ENCODE measurements around the gene LRRC49. TPM values are rescaled to one million over a fixed set of nuclear protein-coding genes. Genes with fewer than 3 reads are reported as not detected.

The LRRC49 gene
- total RNA-seq, 2 donors from 2014 or later = 9.8 to 13.3 TPM

DNA sequence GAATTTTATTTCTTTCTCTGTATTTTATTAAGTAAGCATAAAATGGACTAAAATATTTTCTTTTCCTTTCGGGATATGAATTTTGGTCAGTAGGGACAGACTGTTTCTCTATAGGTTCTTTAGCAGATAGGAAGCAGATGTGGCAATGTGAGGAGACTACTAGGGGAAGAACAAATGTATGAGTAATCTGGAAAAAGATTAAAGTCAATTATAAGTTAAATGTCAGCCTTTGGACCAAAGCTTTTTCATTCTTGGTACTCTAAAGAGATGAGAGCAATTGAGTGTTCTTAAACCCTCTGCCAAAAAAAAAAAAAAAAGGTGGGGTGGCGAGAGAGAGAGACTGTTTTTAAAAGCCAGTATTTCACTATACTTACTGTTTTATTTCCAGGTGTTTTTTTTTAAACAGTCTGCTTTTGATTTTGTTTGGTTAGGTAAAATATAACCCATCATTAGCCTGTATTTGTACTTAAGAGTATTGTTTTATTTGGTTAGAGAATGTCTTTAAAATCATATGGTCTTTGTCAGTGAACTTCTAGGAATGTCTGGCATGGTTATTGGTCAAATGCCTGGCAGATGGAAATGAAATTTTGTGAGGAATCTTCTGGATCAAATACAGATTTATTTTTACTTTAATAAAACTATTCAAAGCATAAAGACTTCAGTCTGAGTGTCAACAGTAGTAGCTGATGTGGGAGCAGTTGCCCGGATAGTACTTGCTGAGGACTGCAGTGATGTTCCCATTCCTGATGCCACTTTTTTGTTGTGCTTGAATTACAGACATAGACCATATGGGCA is 63.8 kb downstream of the LRRC49 start:
- no peaks in the 10 kb centered on the region for H3K9me3 ChIP-seq
- WGBS = 55% methylated on average over 3 of the region's 3 CpGs
- H3K36me3 ChIP-seq = no peaks in the 10 kb centered on the region
- intact Hi-C loops (cut with DNase I) = no loop called here
- H3K4me3 ChIP-seq = no peak overlapping the region
- H3K27ac ChIP-seq = no peak overlapping the region
- TF ChIP-seq POLR2A (IDR thresholded peaks at IDR 0.05) (no peak), POLR2AphosphoS5 (IDR thresholded peaks at IDR 0.05) (no peak)
- TF ChIP-seq, protein P1, sequence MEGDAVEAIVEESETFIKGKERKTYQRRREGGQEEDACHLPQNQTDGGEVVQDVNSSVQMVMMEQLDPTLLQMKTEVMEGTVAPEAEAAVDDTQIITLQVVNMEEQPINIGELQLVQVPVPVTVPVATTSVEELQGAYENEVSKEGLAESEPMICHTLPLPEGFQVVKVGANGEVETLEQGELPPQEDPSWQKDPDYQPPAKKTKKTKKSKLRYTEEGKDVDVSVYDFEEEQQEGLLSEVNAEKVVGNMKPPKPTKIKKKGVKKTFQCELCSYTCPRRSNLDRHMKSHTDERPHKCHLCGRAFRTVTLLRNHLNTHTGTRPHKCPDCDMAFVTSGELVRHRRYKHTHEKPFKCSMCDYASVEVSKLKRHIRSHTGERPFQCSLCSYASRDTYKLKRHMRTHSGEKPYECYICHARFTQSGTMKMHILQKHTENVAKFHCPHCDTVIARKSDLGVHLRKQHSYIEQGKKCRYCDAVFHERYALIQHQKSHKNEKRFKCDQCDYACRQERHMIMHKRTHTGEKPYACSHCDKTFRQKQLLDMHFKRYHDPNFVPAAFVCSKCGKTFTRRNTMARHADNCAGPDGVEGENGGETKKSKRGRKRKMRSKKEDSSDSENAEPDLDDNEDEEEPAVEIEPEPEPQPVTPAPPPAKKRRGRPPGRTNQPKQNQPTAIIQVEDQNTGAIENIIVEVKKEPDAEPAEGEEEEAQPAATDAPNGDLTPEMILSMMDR (IDR thresholded peaks at IDR 0.05) = no peak
- H3K4me1 ChIP-seq (replicated peaks) = no peaks in the 10 kb centered on the region
- H3K27me3 ChIP-seq (replicated peaks; ENCODE audit: insufficient read depth) = no peaks in the 10 kb centered on the region
- DNase-seq (ENCODE audit: low spot score) = no peak

DNA sequence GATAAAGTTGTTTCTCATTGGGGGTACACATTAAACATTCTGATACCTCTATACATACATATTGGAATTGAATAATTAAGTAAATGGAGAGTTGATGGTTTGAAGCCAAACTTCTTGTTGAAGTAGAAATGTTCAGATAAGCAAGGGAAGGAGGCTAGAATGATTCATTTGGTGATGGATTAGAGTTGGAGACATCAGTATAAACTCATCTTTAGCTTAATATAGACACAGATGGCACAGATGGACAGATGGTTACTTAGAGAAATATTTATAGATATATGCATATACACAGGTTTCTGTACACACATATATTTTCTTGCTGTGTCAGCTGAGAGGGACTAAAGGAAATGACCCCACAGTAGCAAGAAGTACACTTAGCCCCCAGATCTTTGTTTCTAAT is 69.5 kb downstream of the LRRC49 start:
- intact Hi-C loops (cut with DNase I) = no loop called here

GRCh38 chr15:70963199-70963598 is 70.6 kb downstream of the LRRC49 start:
- 92% methylated on average over 1 of the region's 1 CpG for WGBS
- H3K36me3 ChIP-seq = no peaks in the 10 kb centered on the region
- no peaks in the 10 kb centered on the region for H3K27me3 ChIP-seq (replicated peaks; ENCODE audit: insufficient read depth)
- H3K9me3 ChIP-seq = no peaks in the 10 kb centered on the region
- H3K4me1 ChIP-seq (replicated peaks) = no peaks in the 10 kb centered on the region
- no peak overlapping the region for H3K4me3 ChIP-seq
- H3K27ac ChIP-seq = no peak overlapping the region
- DNase-seq (ENCODE audit: low spot score) = no peak
- intact Hi-C loops (cut with DNase I) = no loop called here
- TF ChIP-seq POLR2A (IDR thresholded peaks at IDR 0.05) = no peak

More for the DNA sequence above, 69.5 kb downstream of the LRRC49 start:
- H3K9me3 ChIP-seq = no peaks in the 10 kb centered on the region
- no peak overlapping the region for H3K4me3 ChIP-seq
- no peaks in the 10 kb centered on the region for H3K4me1 ChIP-seq (replicated peaks)
- H3K36me3 ChIP-seq = no peaks in the 10 kb centered on the region
- H3K27me3 ChIP-seq (replicated peaks; ENCODE audit: insufficient read depth) = no peaks in the 10 kb centered on the region
- TF ChIP-seq POLR2A (IDR thresholded peaks at IDR 0.05) (no peak), POLR2AphosphoS5 (IDR thresholded peaks at IDR 0.05) (no peak)
- TF ChIP-seq, protein P1 (IDR thresholded peaks at IDR 0.05) = no peak
- DNase-seq (ENCODE audit: low spot score) = no peak
- no peak overlapping the region for H3K27ac ChIP-seq

- Histone ChIP-seq H3K36me3 (no peaks in the 10 kb centered on the region), H3K4me3 (no peak overlapping the region), H3K9me3 (no peaks in the 10 kb centered on the region), H3K4me1 (replicated peaks) (no peaks in the 10 kb centered on the region), H3K27ac (no peak overlapping the region), H3K27me3 (replicated peaks; ENCODE audit: insufficient read depth) (no peaks in the 10 kb centered on the region)
- 90% methylated on average over 5 of the region's 5 CpGs for WGBS
- TF ChIP-seq, protein P1 (IDR thresholded peaks at IDR 0.05) = no peak
- TF ChIP-seq POLR2A (IDR thresholded peaks at IDR 0.05) = no peak
- no peak for TF ChIP-seq POLR2AphosphoS5 (IDR thresholded peaks at IDR 0.05)
- no peak for DNase-seq (ENCODE audit: low spot score)
- intact Hi-C loops (cut with DNase I) = no loop called here
Measured at GRCh38 chr15:70964058-70964457, 71.4 kb downstream of the LRRC49 start.

DNA sequence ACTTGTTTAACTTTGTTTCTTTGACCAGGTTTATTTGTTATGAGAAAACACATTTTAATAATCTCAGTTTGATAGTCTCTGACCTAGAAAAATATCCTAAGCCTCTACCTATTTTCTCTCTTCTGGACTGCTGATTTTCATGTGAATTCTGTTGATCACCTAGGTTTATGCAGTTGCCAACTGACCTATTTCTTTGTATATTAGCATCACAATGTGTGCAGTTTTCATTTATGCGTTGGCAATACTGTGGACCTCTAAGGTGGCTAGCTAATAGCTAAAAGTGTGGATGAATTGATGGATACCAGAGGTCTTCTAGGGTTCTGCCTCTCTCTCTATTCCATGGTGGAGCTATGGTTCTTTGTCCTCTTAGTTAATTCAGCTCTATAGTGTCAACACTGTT is 72.1 kb downstream of the LRRC49 start:
- Histone ChIP-seq H3K4me3 (no peak overlapping the region), H3K9me3 (no peaks in the 10 kb centered on the region), H3K36me3 (no peaks in the 10 kb centered on the region), H3K4me1 (replicated peaks) (no peaks in the 10 kb centered on the region), H3K27me3 (replicated peaks; ENCODE audit: insufficient read depth) (no peaks in the 10 kb centered on the region), H3K27ac (no peak overlapping the region)
- WGBS = 98% methylated on average over 1 of the region's 1 CpG
- intact Hi-C loops (cut with DNase I) = no loop called here
- TF ChIP-seq POLR2A (IDR thresholded peaks at IDR 0.05) = no peak
- no peak for TF ChIP-seq POLR2AphosphoS5 (IDR thresholded peaks at IDR 0.05)
- TF ChIP-seq, protein P1 (IDR thresholded peaks at IDR 0.05) = no peak
- no peak for DNase-seq (ENCODE audit: low spot score)
